ENCODE results near the gene APPBP2.

DNA sequence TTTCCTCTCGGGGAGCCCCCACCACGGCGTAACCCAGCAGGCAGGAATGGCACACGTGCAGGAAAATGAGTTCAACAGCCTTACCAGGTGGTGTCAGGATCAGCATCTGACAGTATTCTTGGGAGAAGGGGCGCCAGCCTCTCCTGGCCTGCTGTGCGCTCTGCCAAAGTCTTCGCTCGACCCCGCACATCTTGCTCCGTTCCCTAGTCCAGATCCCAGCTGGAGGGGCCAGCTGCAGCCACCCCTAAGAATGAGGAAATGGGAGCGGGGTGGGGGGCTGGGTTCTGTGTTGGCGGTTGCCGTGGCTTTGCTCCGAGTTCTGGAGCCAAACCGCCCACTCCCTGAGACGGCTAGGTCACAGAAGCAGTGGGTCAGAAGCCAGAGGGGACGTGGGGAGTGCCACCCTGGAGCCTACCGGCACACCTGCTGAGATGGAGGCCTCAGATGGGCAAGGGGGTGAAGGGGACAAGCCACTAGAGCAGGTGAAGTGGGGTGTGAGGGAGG lies 103.8 kb downstream of the APPBP2 start, which contains the start of gene CHCT1:
- TF ChIP-seq POLR2AphosphoS5 (IDR thresholded peaks at IDR 0.05) = no peak
- TF ChIP-seq, protein P1, sequence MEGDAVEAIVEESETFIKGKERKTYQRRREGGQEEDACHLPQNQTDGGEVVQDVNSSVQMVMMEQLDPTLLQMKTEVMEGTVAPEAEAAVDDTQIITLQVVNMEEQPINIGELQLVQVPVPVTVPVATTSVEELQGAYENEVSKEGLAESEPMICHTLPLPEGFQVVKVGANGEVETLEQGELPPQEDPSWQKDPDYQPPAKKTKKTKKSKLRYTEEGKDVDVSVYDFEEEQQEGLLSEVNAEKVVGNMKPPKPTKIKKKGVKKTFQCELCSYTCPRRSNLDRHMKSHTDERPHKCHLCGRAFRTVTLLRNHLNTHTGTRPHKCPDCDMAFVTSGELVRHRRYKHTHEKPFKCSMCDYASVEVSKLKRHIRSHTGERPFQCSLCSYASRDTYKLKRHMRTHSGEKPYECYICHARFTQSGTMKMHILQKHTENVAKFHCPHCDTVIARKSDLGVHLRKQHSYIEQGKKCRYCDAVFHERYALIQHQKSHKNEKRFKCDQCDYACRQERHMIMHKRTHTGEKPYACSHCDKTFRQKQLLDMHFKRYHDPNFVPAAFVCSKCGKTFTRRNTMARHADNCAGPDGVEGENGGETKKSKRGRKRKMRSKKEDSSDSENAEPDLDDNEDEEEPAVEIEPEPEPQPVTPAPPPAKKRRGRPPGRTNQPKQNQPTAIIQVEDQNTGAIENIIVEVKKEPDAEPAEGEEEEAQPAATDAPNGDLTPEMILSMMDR (IDR thresholded peaks at IDR 0.05) = no peak
- TF ChIP-seq POLR2A (IDR thresholded peaks at IDR 0.05) = no peak
- no peak for TF ChIP-seq EP300 (IDR thresholded peaks at IDR 0.05)
